Measurements from ENCODE around the gene KCNAB2.

DNA sequence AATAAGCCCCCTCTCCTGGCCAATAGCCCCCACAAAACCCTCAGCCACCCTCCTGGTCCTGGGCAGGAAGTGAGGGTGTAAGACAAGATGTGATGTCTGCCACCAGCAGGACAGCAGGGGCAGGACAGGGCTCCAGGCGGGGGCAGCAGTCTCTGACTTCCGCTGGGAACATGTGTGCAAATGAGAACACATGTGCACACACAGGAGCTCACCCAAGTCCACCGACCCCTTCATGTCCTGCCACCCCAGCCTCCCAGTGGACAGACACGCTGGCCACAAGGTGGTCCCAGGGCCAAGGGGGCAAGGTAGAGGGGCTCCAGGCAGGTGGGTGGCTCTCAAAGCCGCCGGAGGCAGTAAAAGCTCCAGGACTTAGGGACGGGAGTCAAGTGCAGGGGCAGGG is 60.1 kb downstream of the KCNAB2 start:
- no peak for TF ChIP-seq EP300 (IDR thresholded peaks at IDR 0.05)
- no peak for TF ChIP-seq CTCF (IDR thresholded peaks at IDR 0.05)
- TF ChIP-seq POLR2A (IDR thresholded peaks at IDR 0.05), result no peak
